ENCODE results near the gene IL1R2.

The IL1R2 gene

GRCh38 chr2:102048465-102048864 lies 56.7 kb downstream of the IL1R2 start:
- in situ Hi-C loops (cut with MboI; ENCODE audit: low sequenced_read_pairs, unreplicated experiment), result no loop called here
- no peak for TF ChIP-seq CTCF (IDR thresholded peaks at IDR 0.05; ENCODE audit: borderline replicate concordance, control extremely low read depth, extremely low read depth, insufficient read depth, missing control alignments)
- DNase-seq (ENCODE audit: low spot score), result no peak

- in situ Hi-C loops (cut with MboI; ENCODE audit: low sequenced_read_pairs, unreplicated experiment), result no loop called here
- DNase-seq (ENCODE audit: low spot score), result no peak
- no peak for TF ChIP-seq CTCF (IDR thresholded peaks at IDR 0.05; ENCODE audit: borderline replicate concordance, control extremely low read depth, extremely low read depth, insufficient read depth, missing control alignments)
These were observed 58.1 kb downstream of the IL1R2 start for GRCh38 chr2:102049756-102050443.

- in situ Hi-C loops (cut with MboI; ENCODE audit: low sequenced_read_pairs, unreplicated experiment), result no loop called here
- no peak for TF ChIP-seq CTCF (IDR thresholded peaks at IDR 0.05; ENCODE audit: borderline replicate concordance, control extremely low read depth, extremely low read depth, insufficient read depth, missing control alignments)
- DNase-seq (ENCODE audit: low spot score), result no peak
These were observed 59.2 kb downstream of the IL1R2 start for GRCh38 chr2:102050854-102051391.

- TF ChIP-seq CTCF (IDR thresholded peaks at IDR 0.05; ENCODE audit: borderline replicate concordance, control extremely low read depth, extremely low read depth, insufficient read depth, missing control alignments), result no peak
- no peak for DNase-seq (ENCODE audit: low spot score)
- in situ Hi-C loops (cut with MboI; ENCODE audit: low sequenced_read_pairs, unreplicated experiment), result no loop called here
These were observed 60.0 kb downstream of the IL1R2 start for GRCh38 chr2:102051692-102052277.

GRCh38 chr2:102052365-102052764 lies 60.6 kb downstream of the IL1R2 start:
- no peak for TF ChIP-seq CTCF (IDR thresholded peaks at IDR 0.05; ENCODE audit: borderline replicate concordance, control extremely low read depth, extremely low read depth, insufficient read depth, missing control alignments)
- in situ Hi-C loops (cut with MboI; ENCODE audit: low sequenced_read_pairs, unreplicated experiment), result no loop called here
- no peak for DNase-seq (ENCODE audit: low spot score)

- no peak for TF ChIP-seq CTCF (IDR thresholded peaks at IDR 0.05; ENCODE audit: borderline replicate concordance, control extremely low read depth, extremely low read depth, insufficient read depth, missing control alignments)
- in situ Hi-C loops (cut with MboI; ENCODE audit: low sequenced_read_pairs, unreplicated experiment), result no loop called here
- no peak for DNase-seq (ENCODE audit: low spot score)
These were observed 61.3 kb downstream of the IL1R2 start for GRCh38 chr2:102053096-102053495.

Measured in GM13976 (cell line).